ENCODE measurements around the gene CCNO.

CCNO gene, protein sequence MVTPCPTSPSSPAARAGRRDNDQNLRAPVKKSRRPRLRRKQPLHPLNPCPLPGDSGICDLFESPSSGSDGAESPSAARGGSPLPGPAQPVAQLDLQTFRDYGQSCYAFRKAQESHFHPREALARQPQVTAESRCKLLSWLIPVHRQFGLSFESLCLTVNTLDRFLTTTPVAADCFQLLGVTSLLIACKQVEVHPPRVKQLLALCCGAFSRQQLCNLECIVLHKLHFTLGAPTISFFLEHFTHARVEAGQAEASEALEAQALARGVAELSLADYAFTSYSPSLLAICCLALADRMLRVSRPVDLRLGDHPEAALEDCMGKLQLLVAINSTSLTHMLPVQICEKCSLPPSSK

DNA sequence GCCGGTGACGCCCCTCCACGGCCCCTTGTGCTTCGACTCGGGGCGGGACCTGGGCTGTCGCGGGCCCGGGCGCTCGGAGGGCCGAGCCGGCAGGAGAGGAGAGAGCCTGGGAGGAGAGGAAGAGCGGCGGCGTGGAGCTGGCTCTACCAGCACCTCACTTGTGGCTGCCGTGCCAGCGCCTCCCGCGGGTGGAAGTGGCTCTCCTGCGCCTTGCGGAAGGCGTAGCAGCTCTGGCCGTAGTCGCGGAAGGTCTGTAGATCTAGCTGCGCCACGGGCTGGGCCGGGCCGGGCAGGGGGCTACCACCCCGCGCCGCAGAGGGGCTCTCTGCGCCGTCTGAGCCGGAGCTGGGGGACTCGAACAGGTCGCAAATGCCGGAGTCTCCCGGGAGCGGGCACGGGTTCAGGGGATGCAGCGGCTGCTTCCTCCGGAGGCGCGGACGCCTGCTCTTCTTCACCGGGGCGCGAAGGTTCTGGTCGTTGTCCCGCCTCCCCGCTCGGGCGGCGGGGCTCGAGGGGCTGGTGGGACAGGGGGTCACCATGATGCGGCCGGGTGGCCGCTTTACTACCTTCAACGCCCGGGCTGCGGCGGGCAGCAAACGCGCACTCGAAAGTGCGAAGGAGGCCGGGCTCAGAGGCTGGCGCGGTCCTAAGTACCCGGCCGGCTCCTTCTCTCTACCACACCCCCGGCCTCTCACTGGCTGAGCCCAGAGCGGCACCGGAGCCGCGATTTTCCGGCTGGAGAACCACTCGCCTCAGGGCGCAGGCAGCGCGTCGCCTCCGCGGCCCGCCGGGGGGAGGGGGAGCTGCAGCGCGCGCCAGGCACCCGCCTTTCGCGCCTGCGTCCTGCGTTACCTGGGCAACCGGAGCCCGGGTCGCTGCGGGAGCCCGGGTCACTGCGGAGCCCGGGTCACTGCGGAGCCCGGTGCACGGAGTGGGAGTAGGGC lies at the start of gene CCNO:
Gene CCNO, minus strand, starts transcription at position 624 of the 944 bp plus-strand sequence. Its CDS starts 85 bp downstream, at position 539.
- DNase-seq, result peak; percentile 81

DNA sequence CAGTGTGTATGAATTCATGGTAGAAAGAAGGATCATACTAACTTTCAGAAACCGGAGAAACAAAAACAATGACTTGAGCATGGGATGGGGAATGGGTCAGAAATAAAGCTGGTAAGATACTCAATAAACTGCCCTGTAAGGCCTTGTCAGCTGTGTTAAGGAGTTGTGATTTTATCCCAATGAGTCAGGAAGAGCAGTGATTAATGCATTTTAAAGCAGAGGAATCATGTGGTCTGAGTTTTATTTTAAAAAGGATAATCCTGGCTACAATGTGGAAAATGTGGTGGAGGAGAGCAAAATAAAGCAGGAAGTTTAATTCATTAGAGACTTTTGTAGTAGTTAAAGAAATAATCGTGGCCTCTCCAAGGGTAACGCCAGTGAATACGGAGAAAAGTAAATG lies 45.4 kb upstream of the CCNO start:
- no peak for DNase-seq

DNA sequence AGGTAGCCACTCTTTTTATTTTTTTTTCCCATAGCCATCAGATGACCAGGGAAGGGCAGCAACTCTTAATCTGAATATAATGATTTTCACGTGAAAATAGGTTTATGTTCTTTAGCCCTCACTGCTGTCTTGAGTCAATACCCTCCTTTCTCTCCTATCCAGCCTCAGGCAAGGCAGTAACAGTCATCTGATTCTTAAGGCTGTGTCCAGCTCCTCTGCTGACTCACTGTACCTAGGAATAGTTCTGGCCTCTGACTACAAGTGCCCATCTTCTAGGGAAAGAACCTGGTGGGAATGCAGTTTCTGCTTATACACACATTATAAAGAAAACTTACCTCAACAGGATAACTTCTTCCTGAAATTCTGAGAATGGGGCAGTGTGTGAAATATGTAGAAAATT lies 43.4 kb upstream of the CCNO start:
- DNase-seq, result no peak

DNA sequence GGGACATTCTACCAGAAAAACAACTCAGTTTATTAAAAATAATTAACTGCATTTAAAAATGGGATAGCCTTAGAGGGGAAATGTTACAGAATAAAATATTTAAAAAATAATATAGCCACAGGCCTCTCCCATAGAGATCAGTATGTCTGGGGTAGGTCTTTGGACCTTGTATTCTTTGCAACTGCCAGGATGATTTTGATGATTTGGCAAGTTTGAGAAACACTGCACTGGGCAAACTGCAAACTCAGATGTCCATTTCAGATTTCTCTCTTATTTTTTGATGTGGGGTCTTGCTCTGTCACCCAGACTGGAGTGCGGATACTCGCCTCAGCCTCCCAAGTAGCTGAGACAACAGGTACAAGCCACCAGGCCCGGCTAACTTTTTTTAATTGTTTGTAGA lies 24.9 kb upstream of the CCNO start:
- no peak for DNase-seq

DNA sequence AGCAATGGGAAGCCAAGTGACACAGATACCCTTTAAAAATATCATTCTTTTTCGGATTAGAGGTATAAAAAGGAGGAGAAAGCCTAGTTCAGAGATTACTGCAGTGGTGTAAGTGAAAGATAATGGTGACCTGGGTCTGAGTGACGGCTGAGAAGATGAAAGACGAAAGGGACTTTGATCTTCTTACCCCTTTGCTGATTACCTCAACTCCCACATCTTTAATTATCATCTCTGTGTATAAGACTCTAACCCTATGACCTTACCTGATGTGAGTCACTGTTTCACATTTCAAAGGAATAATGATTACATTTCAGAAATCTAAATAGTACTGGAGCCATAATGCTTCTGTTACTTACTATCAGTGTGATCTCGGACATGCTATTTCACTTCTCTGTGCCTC lies 21.4 kb upstream of the CCNO start:
- no peak for DNase-seq

DNA sequence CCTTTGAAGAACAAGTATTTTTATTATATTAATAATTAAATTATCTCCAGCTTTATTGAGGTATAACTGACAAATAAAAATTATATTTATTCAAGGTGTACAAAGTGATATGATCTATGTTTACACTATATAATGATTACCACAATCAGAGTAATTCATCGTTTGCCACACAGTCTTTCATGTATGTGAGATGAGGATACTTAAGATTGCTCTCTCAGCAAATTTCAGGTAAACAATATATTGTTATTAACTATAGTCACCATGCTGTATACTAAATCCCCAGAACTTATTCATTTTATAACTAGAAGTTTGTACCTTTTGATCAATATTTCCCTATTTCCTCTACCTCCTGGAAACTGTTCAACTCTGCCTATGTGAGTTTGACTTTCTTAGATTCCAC lies 16.7 kb upstream of the CCNO start:
- no peak for DNase-seq

DNA sequence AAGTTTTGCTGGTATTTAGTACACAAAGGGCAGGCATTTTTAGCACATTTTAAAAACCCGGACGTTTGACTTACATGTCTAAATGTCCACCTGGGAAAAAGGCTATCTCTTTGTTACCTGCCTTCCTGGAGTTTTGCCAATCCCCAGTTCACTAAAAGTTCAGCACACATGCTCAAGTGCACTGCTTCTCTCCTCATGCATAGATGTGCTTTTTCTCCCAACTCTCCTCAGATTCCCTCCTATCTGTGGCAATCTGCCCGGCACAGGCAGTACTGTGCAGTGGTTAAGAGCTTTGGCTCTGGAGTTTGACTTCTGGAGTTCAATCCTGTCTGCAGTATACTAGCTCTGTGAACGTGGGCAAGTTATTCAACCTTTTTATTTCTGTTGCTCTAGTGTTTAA lies 8.3 kb upstream of the CCNO start:
- DNase-seq, result no peak

DNA sequence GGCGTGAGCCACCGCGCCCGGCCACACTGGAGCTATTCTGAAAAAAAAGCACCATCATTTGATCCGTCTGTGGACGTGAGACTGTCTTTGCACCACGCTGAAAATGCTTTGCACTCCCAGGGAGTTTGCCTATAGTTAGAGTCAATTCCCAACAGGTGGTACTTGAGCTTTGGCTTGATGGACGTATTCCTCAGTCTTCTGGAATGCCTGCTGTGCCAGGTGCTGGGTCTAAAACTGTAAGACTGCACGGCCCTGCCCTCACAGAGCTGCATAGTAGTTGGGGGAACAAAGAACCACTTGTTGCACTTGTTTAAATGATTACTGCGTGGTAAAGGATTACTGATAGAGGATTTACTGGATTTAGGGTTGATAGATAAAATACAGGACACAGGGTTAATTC lies 3.4 kb upstream of the CCNO start:
- DNase-seq, result peak; percentile 39

DNA sequence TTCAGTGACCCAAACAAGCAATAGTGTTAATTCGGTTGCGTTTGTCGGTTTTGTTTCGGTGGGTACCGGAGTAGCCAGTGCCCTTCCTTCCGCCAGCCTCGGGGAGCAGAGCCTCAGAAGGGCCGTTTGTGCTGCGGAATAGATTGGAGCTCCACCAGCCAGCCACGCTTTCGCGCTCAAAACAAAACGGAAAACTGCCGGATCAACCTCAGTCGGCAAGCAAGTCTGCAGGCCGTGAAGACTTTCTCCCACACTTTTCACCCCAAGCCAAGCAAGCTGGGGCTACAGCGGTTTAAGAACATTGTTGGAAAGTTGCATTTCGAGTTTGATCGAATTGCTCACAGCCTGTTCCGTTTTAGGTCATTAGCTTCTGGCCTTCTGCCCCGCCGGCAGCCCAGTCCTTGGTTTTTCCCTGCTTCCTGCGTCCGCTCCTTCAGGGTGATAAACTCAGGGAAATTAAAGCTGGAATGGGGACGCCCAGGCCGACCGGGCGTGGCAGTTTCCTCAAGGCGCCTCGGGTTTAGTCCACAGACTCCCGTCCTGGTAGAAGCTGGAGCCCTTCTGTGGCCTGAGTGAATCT lies 803 bp upstream of the CCNO start:
- DNase-seq, result peak; percentile 21

DNA sequence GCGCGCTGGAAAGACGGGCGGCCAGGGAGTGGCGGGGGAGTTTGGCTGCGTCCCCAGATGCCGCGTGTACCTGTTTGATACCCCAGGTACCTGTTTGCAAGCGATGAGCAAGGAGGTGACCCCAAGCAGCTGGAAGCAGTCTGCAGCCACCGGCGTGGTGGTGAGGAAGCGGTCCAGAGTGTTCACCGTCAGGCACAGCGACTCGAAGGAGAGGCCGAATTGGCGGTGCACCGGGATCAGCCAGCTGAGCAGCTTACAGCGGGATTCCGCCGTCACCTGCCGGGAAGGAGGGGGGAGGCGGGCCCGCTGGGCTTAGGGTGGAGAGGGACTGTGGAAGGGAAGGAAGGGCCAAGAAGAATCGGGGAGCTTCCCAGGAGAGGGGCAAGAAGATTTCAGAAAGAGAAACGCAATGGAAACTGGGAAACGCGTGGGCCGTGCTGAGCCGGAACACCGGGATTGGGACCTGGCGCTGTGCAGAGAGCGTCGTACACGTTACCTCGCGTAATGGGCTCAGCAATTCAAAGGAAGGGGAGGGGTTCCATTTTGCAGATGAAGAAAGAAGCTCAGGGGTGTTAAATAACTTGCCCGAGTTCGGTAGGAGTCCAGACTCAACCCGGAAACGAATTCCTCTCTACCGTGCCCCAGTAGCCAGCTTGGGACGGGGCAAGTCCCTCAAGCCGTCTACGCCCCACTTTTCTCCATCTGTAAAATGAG lies 980 bp downstream of the CCNO start:
- DNase-seq, result peak; percentile 54

DNA sequence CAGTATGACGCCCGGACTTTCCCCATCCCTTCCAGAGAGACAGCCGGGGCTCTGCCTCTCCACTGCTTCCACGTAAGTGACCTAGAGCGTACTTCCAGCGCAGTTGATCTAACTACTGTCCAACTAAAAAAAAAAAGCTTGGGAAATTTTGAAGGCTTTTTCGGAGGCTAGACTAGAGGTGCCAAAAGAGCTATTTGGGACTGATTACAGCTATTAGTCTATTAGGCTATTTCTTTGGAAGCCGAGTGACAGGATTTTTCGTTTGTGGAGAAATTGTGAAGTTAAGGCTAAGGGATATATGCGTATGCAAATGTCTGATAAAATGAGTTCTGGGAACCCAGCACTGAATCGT lies 1.5 kb downstream of the CCNO start:
- no peak for DNase-seq

DNA sequence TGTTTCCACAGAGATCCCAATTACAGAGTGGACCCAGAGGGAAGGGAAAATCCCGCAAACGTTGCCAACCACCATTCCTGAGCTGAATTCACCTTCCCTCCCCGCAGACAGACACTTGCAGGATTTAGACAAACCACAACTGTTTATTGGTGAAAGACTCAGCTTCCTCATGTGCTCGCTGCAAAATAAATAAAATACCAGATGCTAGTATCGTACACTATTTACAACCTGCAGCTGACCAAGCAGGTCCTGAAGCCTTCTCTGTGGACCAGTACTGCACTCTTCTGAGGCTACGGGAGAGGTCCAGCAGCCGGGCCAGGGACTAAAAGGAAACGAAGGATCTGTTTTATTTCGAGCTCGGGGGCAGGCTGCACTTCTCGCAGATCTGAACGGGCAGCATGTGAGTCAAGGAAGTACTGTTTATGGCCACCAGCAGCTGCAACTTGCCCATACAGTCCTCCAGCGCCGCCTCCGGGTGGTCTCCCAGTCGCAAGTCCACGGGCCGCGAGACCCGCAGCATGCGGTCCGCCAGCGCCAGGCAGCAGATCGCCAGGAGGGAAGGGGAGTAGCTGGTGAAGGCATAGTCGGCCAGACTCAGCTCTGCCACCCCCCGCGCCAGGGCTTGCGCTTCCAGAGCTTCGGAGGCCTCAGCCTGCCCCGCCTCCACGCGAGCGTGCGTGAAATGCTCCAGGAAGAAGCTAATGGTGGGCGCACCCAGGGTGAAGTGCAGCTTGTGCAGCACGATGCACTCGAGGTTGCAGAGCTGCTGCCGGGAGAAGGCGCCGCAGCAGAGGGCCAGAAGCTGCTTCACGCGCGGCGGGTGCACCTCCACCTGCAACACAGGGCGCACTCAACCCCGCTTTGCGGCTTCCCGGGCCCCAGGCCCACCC lies 2.1 kb downstream of the CCNO start:
- peak; percentile 30 for DNase-seq

DNA sequence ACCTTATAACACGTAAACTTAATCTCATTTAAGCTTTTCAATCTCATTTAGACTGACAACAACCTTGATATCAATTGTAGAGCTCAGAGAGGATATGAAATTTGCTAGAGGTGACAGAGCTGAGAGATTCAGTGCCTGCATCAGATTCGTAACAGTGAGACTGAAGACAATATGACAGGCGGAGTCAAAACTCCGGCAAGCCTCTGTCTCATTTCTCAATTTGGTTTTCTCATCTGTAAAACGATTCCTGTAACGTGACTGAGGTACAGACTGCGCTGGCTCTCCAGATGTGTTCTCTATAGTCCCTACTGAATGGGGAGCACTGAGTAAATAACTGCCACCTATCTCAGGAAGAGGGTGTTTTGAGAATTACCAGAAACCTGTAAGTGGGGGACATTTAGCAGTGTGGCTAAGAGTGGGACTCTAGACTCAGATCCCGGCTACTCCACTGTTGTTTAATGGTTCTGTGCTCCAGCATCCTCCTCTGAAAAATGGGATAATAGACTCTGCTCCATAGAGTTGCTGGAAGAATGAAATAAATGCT lies 3.2 kb downstream of the CCNO start:
- DNase-seq, result no peak

DNA sequence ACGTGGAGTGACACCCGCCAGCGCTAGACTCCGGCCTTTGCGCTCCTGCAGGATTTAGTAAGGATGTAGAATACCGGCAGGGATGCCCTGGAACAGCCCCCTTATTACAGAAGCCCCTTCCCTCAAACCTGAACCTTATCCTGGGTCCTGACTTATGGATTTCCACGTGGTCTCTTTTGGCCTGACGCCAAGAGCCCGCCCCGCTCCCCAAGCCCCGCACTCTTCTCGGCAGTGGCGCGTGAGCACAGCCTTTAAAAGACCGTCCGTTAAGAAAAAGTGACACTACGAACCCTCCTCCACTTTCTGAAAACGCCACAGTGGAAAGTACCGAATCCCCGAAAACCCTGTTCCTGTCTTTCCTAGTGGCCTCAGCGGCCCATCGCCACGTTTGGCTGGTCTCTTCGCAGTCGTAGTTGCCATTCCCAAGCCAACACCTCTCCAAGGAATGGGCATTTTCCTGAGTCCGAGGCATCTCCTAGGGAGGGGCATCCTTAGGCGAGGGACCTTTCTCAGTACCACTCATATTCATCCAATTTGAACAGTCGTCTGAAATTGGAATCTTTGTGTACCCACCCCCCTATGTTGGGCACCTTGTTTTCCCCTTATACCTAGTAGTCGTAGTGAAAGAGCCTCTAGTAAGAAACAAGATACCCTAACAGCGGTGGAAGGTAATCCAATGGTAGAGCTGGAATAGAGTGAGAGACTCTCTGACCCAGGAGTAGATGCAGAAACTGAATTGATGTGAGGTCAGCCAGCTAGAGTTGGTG lies 5.6 kb downstream of the CCNO start:
- peak; percentile 9 for DNase-seq

DNA sequence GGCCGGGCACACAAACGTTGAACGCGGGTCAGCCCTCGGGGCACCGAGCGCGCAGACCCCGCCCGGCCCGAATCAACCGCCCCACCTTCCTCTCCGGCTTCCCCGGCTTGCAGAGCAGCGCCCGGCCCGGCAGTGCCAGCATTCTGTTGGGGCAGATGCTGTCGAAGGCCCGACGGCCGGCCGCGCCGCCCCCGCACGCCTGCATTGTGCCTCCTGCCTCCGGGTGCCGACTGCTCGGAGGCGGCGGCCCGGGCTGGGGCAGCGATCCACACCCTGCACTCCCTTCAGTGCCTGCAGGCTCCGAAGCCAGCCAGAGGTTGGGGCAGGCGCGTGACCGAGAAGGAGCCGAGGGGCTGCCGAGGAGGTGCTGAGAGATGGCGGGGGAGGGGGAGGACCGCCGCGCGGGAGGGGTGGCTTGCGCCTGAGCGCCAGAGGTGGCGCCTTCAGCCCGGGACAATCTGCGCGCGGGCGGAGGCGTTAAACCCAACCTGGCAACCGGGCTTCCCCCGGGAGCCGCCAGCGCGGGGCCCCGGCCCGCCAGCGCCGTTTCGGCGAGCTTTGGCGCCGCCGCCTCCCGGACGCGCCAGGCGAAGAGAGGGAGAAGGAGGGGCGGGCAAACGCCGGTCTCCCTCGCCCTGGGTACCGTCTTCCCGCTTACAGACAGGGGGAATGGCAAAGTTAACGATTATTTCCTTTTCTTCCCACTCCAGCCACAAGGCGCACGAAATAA lies 6.3 kb downstream of the CCNO start, which contains the start of gene MCIDAS:
Gene MCIDAS, minus strand, starts transcription at position 382 of the 730 bp plus-strand sequence. Its CDS starts 177 bp downstream, at position 205.
- peak; percentile 74 for DNase-seq

DNA sequence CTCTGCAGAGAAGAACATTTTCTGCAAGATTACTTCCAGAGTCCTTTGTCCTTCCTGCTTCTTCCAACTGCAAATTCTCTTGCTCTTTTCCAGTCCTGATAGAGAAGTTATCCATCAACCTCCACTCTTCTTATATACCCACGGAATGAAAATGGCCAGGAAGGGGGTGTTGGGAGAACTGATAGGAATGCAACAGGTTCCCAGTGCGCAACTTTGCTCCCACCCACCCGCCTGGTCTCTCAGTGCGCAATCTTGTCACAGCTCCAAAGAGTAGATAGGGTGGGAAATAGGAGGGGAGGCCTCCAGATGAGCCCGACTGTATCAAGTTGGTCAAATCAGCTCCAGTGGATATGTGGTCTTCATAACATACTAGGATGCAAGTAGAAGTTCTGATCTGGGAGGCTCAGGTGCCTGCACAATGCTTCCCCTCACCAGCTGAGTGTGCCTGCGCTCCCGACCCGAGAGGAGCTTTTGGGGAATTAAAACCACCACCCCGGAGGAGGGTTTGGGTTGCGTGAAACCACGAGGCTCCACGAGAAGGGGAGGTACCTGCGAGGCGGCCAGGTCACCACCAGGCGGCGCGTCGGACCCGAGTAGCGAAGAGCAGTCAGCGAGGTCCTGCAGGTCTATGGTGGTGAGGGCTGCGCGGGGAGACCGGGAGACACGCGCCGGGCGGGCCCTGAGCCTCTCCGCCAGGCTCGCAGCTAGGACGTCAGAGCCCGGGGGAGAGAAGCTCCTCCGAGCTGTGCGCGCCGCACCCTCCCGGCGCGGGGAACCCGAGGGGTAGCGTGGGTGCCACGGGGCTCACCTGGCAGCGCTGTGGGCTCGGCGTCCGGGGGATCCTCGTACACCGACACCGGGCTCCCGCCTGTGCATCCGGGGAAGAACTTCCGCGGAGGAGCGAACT lies 7.1 kb downstream of the CCNO start:
- DNase-seq, result peak; percentile 86

DNA sequence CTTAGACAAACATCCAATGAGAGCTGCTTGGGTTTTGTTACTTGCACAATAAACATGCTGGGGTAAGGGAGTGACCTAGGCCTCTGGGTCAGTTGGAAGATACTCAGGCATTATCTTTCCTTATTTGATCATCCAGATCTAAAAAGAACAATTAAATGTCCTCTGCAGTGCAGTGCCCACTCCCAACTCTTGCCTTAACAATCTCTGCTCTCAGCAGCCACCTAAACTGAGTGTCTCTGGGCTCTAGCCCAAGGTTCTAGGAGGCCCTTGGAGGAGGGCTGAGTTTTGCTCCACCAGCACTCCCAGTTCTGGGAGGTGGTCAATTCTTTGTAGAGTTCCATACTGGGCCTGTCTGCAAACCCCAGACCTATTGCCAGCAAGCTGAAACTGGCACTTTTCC lies 8.1 kb downstream of the CCNO start:
- DNase-seq, result no peak

DNA sequence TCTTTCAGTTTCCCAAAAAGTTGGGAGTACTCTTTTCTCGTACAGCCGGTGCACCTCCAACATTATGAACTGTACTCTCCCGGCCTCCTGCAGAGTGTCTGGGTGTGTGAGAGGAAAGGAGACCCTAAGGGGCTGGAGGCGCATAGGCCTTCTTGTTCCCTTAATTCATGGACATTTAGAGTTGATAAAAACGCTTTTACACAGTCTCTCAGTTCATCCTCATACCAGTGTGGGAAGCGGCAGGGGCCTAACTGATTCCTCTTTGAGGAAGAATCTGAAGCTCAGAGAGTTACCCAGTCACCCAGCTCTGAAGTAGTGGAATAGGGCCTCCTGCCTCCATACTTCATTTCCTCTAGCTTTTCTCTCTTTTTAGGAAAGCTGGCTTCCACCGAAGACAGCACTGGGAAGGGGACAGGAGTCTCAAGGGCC lies 9.6 kb downstream of the CCNO start:
- no peak for DNase-seq
